Upper lobe of right lung (tissue), 1 donor: ENCODE data around the gene PEX19. TPM values are rescaled to one million over a fixed set of nuclear protein-coding genes. Genes with fewer than 3 reads are reported as not detected.

Experiments used
- ATAC-seq: fragments of 200-7000 bp; cut with Tn5 transposase; one replicate; pipeline ENCODE4 v1.9.1; 2020; ENCODE audit warnings: mild to moderate bottlenecking, moderate library complexity
- DNase-seq: peaks from one replicate; pipeline ENCODE4 v3.0.0-alpha.2; 2020
- H3K27ac ChIP-seq: fragments of 200-600 bp; one replicate; pipeline ENCODE4 v1.8.0; 2022
- H3K27me3 ChIP-seq: fragments of 200-600 bp; one replicate; pipeline ENCODE4 v1.8.0; 2022; ENCODE audit warnings: mild to moderate bottlenecking
- H3K36me3 ChIP-seq: fragments of 200-600 bp; one replicate; pipeline ENCODE4 v1.8.0; 2022
- H3K4me1 ChIP-seq: fragments of 200-600 bp; one replicate; pipeline ENCODE4 v1.8.0; 2022
- H3K4me3 ChIP-seq: fragments of 200-600 bp; one replicate; pipeline ENCODE4 v1.8.0; 2022; ENCODE audit warnings: mild to moderate bottlenecking
- H3K9me3 ChIP-seq: fragments of 200-600 bp; one replicate; pipeline ENCODE4 v1.8.0; 2022
- CTCF ChIP-seq: fragments of 200-600 bp; IDR thresholded peaks from one replicate; pipeline ENCODE4 v1.8.0; 2022; ENCODE audit warnings: antibody characterized with exemption
- intact Hi-C: fragments of 100-400 bp; cut with DNase I; formaldehyde crosslinking; loops from one replicate; pipeline ENCODE4 v1.11.0; 2022
- total RNA-seq: library from RNA; stranded (reverse); fragmentation: NEBNext Ultra II Directional; extraction: Animal tissue kit (Norgen Biotek cat#: 25700); gene quantifications from one replicate; pipeline ENCODE4 v1.2.1, GENCODE V29; 2021
- donor health status: DM: no; HTN: yes; CAD: no; lungs with severe emphysema.

Gene PEX19
- total RNA-seq, 1 donor from 2014 or later, result 64.2 TPM

GRCh38 chr1:160258177-160258798, 26.6 kb downstream of the PEX19 start:
- peaks cover 13% of the 10 kb centered on the region for H3K36me3 ChIP-seq
- no peak overlapping the region for H3K4me3 ChIP-seq
- intact Hi-C loops, result loop anchor here (10.0 kb wide), 1 partner anchor 63 kb away; the partner anchor contains the start of gene CASQ1
- DNase-seq (no peak), ATAC-seq (no peak)
- H3K27me3 ChIP-seq, result no peaks in the 10 kb centered on the region
- no peaks in the 10 kb centered on the region for H3K9me3 ChIP-seq
- TF ChIP-seq CTCF, result no peak
- H3K4me1 ChIP-seq, result peaks cover 43% of the 10 kb centered on the region
- no peak overlapping the region for H3K27ac ChIP-seq

GRCh38 chr1:160257411-160258015, 27.4 kb downstream of the PEX19 start:
- intact Hi-C loops, result loop anchor here (10.0 kb wide), 1 partner anchor 63 kb away; the partner anchor contains the start of gene CASQ1
- no peak overlapping the region for H3K4me3 ChIP-seq
- ATAC-seq, result no peak
- no peaks in the 10 kb centered on the region for H3K27me3 ChIP-seq
- no peak for DNase-seq
- peaks cover 40% of the 10 kb centered on the region for H3K4me1 ChIP-seq
- no peak overlapping the region for H3K27ac ChIP-seq
- H3K9me3 ChIP-seq, result no peaks in the 10 kb centered on the region
- H3K36me3 ChIP-seq, result peaks cover 13% of the 10 kb centered on the region
- TF ChIP-seq CTCF, result no peak

GRCh38 chr1:160256396-160257046, 28.4 kb downstream of the PEX19 start:
- peaks cover 43% of the 10 kb centered on the region for H3K4me1 ChIP-seq
- H3K4me3 ChIP-seq, result no peak overlapping the region
- no peaks in the 10 kb centered on the region for H3K27me3 ChIP-seq
- no peak for DNase-seq
- TF ChIP-seq CTCF, result no peak
- intact Hi-C loops, result loop anchor here (10.0 kb wide), 1 partner anchor 62 kb away; the partner anchor contains the start of gene CASQ1
- H3K27ac ChIP-seq, result peak overlapping the region; percentile 8
- H3K9me3 ChIP-seq, result no peaks in the 10 kb centered on the region
- H3K36me3 ChIP-seq, result peaks cover 13% of the 10 kb centered on the region
- no peak for ATAC-seq

- peaks cover 37% of the 10 kb centered on the region for H3K4me1 ChIP-seq
- no peak for DNase-seq
These were observed 29.1 kb downstream of the PEX19 start for GRCh38 chr1:160255781-160256300.

More at GRCh38 chr1:160255781-160256300, 29.1 kb downstream of the PEX19 start:
- Histone ChIP-seq H3K27ac (peak overlapping the region; percentile 8), H3K36me3 (peaks cover 13% of the 10 kb centered on the region), H3K27me3 (no peaks in the 10 kb centered on the region), H3K4me3 (no peak overlapping the region), H3K9me3 (no peaks in the 10 kb centered on the region)
- intact Hi-C loops, result loop anchor here (10.0 kb wide), 1 partner anchor 61 kb away; the partner anchor contains the start of gene CASQ1
- ATAC-seq, result peak; percentile 63
- no peak for TF ChIP-seq CTCF
